NCI-H69 (cell line): Measurements from ENCODE around the gene RIMS1.
A peak's percentile ranks its signal among the peaks of the same experiment; 100 is the strongest.

Experiments
- DNase-seq: peaks from one replicate; lab custom pipeline; 2025; lab: John Stamatoyannopoulos, UW

The RIMS1 gene, protein sequence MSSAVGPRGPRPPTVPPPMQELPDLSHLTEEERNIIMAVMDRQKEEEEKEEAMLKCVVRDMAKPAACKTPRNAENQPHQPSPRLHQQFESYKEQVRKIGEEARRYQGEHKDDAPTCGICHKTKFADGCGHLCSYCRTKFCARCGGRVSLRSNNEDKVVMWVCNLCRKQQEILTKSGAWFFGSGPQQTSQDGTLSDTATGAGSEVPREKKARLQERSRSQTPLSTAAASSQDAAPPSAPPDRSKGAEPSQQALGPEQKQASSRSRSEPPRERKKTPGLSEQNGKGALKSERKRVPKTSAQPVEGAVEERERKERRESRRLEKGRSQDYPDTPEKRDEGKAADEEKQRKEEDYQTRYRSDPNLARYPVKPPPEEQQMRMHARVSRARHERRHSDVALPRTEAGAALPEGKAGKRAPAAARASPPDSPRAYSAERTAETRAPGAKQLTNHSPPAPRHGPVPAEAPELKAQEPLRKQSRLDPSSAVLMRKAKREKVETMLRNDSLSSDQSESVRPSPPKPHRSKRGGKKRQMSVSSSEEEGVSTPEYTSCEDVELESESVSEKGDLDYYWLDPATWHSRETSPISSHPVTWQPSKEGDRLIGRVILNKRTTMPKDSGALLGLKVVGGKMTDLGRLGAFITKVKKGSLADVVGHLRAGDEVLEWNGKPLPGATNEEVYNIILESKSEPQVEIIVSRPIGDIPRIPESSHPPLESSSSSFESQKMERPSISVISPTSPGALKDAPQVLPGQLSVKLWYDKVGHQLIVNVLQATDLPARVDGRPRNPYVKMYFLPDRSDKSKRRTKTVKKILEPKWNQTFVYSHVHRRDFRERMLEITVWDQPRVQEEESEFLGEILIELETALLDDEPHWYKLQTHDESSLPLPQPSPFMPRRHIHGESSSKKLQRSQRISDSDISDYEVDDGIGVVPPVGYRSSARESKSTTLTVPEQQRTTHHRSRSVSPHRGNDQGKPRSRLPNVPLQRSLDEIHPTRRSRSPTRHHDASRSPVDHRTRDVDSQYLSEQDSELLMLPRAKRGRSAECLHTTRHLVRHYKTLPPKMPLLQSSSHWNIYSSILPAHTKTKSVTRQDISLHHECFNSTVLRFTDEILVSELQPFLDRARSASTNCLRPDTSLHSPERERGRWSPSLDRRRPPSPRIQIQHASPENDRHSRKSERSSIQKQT (N-terminal part only)

DNA sequence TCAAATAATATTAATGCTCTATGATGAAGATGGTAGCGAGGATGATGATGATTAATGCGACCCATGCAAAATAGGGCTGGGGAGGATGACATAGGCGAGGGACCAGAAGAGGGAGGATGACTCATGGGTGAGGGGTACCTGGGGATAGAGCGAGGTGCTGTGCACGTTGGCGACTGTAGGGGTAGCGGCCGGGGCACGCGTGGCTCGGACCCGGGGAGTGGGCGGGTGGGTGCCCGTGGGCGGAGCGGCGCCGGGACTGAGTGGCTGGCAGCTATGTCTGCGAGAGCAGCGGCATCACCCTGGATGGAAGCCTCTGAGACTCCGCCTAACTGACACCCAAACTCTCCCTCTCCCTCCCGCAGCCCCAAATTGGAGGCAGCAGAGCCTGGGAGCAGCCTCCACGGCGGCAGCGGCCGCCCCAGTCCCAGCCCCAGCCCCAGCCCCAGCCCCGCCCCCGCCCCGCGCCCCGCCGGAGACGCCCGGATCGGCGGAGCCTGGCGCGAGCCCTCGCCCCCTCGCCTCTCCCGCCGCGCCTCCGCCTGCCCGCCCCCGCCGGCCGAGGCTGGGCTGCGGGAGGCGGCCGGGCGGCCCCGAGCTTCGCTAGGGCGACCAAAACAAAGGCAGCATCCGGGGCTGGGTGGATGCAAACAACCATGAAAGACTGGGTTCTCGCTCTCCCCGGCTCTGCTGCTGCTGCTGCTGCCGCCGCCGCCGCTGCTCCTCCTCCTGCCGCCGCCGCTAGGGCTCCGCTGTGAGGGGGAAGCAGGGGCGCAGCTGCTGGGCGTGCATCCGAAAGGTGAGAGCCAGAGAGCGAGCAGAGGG is at the start of gene RIMS1:
Gene RIMS1 (plus strand): TSS at position 367 of the 822 bp plus-strand sequence. CDS start 474 bp downstream, outside the sequence.
- DNase-seq: peak; percentile 65

DNA sequence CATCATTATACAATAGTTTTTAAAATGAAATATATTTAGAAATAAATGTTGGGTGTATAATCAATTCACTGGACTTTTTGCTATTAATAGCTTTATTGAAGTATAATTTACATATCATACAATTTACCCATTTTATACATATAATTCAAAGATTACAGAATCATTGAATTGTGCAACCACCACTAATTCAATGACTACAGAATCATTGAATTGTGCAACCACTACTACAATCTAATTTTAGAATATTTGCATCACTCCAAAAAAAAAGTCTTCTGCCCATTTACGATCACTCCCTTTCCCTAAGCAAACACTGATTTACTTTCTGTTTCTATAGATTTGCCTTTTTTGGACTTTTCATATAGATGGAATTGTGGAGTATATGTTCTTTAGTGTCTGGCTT is 35.1 kb upstream of the RIMS1 start:
- DNase-seq: no peak

DNA sequence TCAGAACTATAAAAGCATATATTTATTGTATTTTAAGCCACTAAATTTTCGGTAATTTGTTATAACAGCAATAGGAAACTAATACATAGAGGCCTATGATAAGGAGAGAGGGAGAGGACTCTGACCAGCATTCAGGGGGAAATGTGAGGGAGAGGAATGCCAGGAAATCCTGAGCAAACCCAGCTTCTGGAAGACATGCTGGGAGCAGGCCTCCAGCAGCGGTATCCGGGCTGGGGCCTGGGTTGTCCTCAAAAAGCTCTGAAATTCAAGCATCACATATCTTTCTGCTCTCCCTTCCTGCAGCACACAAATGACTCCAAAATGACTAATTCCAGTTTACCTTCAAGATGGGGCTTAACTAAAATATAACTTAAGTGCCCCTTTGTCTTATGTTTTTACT is 33.4 kb upstream of the RIMS1 start:
- DNase-seq: peak; percentile 4

DNA sequence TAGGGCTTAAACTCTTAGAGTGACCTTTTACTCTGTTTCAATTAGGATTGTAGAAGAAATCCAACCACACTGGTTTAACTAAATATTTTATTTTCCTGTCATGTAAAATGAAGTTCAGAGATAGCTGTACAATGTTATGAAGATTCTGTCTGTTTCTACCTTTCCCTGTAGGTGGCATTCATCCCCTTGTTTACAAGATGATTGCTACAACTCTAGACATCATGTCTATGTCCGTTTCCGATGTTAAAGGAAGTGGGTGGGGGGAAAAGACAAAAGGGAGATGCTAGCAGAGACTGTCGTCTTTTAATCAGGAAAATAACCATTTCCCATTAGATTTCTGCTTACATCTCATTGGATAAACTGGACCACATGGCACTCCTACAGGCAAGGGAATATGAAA is 30.9 kb upstream of the RIMS1 start:
- no peak for DNase-seq

DNA sequence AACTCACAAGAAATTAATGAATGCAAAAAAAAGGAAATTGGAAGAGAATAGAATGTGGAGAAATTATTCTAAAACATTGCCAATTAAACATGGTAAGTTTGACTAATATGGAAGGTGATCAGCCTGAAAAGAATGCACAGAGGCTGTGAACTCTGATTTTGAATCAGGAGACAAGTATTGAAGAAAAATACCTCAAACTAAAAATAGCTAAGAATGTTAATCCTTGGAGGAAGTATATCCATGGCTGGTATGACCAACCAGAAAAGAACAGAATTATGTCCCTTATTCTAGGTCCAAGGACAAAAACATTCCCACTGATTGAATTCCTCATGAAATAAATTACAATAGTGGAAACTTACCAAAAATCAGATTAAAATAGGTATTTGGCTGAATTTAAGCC is 7.3 kb upstream of the RIMS1 start:
- no peak for DNase-seq

DNA sequence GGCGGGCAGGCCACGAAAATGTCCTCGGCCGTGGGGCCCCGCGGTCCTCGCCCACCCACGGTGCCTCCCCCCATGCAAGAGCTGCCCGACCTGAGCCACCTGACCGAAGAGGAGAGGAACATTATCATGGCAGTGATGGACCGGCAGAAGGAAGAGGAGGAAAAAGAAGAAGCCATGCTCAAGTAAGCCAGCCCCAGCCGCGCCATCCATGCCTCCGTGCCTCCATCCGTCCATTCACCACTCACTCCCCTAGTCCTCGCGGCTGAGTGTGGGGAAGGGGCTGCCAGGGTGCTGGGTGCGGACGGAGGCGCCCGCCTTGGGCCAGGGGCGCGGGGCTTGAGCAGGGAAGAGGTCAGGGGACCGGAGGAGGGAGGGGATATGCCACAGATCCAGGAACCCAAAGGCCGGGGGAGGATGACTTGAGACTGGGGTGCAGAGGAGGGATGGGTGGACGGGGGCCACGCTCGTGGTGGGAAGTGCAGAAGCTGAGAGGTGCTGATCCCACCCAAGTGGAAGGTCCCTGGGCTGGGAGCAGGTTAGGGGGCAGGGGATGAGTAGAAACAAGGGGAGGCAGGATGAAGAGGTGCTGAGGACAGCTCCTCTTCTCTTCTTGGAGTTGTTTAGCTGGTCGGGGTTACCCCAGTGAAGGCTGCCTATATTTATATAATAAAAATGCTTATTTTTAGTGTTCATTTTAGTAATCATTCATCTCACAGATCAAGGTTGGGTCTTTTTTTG is 825 bp downstream of the RIMS1 start:
- DNase-seq: no peak

DNA sequence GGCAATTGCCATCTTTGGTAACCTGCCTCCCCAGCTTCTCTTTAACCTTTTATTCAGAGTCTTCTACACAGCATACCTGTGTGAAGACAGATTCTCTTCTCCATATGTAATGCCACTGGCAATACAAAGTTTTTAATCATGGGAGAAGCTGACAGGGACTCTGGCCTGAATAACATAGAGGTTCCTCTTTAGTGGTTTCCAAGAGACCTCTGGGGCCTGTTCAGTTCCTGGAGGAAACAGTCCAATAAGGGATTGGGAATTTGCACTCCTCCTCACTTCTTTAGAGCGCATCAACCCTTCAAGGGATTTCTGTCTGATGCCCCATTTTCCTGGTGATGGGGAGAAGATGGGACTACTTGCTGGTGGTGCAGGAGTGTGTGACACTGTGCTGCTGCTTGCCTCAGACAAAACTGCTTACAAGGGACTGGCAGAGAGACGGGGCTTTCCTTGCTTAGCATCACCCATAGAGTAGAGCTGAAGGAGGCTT is 1.4 kb downstream of the RIMS1 start:
- no peak for DNase-seq

DNA sequence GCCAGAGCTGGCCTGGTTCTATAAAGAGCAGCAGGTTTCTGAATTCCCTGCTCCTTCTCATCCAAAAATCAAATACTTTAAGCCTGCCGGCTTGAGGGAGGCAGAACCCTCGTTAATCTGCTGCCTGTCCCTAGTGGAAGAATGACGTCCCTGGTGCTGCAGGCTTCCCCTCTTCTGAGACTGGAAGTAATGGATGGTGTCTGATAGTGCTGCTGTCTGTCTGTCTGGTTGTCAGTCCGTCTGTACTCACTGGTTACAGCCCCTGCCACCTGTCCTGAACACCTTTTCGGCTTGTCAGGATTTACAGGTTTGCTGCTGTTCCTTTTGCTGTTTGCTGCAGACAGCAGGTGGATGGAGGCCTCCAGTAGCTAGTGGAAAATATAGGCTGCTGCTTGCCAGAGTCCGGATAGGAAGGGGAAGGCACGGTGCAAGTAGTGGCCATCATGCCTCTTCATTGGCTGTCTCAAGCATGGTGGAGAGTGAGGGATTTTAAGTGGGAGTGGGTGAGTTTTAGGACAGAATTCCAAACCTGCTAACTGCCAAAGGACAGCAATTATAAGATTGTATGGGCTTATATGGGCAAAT is 2.5 kb downstream of the RIMS1 start:
- no peak for DNase-seq

DNA sequence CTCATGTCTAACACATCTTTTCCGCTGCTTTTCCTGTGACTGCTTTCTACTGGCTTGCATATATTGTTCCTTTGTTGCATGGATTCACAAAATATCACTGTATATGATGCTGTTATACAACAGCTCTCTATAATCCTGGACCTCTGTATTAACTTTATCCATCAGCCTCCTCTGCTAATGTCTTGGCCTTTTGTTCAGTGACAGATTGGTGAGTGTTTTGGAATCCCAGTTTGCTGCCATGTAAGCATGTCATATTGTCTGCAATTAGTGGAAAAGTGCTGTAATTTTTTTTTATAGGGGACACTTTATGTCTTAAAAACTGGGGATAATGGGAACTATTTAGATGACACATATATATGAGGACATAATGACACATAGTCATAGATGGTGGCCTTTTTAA is 3.0 kb downstream of the RIMS1 start:
- DNase-seq: no peak

DNA sequence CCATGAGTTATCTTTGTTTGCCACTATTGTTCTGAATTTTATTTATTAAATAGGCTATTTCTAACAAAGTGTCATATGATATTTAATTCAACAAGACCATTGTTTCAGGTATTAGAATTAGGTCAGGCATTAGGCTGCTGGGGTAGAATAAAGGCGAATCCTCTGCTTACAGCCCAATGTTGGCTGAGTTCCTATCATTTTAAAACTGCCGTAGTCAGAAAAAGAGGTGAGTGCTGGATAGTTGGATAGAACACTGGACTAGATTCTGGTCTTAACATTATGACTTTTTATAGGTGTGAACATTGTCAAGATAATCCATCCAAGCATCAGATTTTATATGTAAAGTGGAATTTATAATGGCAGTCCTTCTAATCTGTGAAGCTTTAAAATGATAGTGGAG is 6.3 kb downstream of the RIMS1 start:
- DNase-seq: no peak

DNA sequence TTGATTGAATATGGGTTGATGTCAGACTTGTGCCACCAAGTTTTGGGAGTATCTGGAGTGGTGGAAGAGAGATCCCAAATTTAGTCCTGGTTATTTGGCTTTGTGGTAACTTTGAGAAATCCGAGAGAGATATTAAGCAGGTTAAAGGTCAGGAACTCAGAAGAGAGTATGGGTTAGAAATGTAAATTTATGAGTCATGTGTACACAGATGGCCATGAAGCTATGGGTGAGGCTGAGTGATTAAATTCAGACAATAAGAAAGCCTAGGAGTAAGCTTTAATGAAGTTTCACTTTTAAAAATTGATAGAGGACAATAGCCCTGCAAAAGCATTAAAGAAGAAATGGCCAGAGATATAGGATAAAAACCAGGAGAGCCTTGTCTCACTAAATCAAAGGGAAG is 14.3 kb downstream of the RIMS1 start:
- no peak for DNase-seq

DNA sequence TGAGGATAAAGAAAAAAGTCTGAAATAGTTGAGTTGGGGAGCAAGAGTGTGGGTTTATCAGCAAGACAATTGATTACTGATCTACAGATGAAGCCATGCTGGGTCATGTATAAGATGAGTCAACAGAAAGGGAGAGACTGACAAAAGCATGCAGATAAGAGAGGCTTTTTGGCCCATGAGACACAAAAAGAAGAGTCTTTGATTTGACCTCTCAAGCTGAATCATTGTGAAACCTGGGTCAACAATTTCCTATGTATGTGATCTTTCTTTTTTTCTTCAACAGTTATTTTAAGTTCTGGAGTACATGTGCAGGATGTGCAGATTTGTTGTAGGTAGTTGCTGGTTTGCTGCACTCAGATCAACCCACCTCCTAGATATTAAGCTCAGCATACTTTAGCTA is 15.9 kb downstream of the RIMS1 start:
- no peak for DNase-seq

DNA sequence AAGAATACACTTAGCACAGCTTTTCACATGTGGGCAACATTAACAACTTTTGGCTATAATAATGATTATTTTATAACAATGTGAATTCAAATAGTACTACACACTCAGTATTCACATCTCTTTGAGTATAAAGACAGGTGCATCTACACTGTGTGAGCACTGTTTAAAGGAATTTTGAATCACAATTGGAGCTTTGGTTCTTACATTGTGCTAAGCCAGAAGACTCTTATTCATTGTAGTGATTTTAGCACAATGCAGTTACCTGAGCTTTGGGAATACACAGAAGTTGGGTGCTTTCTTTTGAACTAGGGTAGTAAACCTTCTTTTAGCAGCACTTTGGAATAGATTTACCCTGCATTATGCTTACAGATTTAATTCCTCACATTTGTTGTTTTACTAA is 20.5 kb downstream of the RIMS1 start:
- no peak for DNase-seq

DNA sequence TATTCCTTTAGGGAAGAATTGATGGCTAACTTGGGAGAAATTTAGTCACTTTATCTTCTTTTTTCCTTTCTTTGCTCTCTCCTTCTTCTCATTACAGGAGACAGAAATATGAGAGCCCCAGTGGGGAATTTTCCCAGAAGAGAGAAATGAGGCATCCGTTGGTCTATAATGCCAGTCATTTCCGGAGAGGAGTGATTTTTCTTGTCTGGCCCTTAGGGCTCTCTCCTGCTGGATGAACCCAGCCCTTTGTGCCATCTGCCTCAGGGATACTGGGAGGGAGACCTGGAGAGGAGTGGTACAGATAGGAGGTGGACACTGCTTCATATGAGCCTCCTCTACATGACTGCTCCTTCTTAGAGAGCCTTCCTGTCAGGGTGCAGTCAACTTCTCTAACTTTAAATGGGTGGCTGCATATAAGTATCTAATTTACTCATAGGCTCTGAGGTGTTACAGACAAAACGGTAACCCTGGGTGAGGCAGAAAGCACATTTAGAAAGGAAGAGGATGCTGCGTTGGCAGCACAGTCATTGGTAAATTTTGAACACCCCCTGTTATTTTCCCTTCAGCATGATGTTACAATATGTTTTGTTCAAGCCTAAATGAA is 21.9 kb downstream of the RIMS1 start:
- DNase-seq: peak; percentile 12

DNA sequence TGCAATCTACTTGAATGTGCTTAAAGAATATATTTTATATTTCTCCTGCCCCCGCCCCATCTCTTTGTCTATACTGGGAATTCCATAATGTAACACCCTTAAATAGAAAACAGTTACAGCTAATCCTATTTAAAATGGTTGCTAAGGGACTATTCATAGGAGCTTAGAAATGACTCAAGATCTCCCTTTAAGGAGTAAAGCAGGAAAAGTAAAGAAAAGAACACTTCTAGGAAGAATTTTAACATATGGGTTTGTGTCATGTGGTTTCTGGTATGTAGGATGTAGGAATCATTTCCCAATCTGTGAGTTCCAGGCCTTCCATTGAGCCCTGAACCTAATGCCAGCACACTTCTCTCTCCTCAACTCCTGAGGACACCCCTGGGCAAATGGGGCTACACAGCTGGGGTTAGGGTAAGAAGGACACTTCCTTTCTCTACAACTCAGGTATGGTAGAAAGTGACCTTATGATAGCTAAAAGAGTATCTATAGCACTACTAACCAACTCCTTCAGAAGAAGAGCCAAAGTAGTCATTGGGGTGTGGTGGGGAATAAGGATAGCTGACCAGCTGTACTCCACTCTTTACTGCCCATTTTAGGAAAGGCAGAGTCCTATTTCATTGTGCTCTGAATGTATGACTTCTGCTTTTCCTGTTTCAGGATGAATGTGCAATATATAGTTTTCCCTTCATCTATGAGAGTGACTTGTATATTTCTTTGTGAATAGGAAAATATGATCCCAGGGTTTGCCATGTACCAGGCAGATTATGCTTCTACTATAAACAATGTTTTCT is 27.3 kb downstream of the RIMS1 start:
- DNase-seq: no peak

DNA sequence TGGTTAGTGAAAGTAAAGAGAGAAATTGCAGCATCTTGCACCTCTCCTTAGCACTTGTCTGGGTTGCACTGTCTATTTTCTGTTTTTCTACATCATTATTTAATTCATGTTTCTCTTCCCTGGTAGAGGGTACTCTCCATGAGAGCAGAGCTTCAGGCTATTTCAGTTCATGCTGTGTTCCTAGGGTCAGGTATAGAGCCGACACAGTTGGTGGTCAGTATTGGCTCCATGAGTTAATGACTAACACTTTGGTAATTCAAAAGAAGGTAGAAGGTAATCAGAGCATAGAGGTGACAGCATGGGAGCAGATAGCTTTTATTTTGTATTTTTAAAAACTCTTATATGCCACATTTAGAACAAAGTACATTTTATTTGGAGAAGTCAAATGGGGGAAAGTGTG is 42.7 kb downstream of the RIMS1 start:
- DNase-seq: no peak

DNA sequence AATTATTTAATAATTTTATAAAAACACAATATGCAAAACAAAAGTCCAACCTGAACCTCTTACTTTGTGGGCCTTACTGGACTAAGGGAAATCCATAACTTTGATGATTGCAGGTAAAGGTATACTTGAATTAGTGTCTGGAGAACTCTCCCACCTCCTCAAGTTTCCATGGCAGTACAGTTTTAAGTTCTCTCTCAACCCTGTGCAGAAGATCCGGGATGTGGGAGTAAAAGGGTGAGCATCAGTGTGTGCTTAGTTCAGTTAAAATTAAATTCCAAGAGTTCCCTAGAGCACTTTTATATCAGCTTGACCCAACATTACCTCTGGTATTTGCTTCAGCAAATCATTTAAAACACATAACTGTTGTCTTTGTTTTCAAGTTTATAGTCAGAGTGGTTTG is 47.5 kb downstream of the RIMS1 start:
- DNase-seq: no peak

DNA sequence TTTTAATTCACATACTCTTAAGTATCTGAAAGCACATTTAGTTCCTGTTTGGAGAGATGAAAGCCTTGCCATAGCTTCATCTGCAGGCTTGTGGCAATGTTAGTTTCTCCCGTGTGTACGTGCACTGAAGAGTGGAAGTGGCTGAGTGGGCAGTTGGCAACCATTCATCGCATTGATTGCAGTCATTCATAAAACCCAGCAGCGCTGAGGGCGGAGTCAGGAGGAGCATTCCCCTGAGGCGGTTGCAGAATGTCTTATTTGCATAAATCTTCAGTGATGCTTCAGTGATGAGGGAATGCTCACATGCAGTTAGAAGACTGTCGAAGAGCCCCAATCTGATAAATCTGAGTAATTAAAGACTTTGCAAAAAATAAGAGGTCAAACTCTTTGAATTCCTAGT is 79.1 kb downstream of the RIMS1 start:
- peak; percentile 62 for DNase-seq

DNA sequence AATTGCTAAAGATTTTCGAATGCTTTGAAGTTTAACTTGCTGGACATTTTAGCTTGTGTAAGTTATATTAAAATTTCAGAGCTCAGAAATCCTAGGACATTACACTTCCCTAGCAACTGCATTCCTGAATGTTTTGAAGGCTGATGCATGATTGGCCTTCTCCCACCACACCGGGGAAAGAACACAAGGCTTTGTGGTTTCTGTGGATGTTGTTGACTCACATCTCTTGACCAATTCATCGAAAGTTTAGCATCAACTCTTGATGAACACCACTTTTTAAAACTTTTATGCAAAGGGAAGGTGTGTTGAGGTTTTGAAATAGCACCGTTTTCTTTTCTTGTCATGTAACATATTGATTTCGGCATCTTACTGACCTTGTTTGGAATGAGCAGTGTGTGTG is 81.1 kb downstream of the RIMS1 start:
- DNase-seq: no peak
